Measurements from ENCODE around the gene RFWD3. TPM values are rescaled to one million over a fixed set of nuclear protein-coding genes. Genes with fewer than 3 reads are reported as not detected.
"Not testable (repeated sequence)": the region's sequence is repeated elsewhere in the genome, so short reads cannot be mapped to it uniquely, and the experiment has no call there.

The RFWD3 gene
- total RNA-seq, 1 donor from 2014 or later = 43.8 TPM

DNA sequence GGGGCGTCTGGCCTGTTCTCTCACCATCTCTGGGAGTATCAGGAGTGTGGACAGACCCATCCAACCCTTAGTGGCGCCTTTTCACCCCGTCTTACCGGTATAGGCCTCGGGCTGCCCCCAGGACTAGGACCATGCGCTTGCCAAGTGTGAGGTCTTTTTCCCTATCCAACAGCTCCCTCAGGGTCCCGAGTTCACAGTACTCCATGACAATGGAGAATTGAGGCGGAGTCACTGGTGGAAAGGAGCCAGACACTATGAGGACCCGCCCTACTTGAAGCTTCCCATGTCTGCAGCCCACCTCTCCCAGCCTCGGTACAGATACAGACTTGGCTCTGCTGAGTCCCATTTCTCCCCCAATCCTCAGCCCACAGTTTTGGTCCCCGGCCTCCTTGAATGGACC, 15.9 kb upstream of the RFWD3 start:
- Mint-ChIP-seq H3K36me3 (ENCODE audit: low read depth, unreplicated experiment) (peaks cover 12% of the 10 kb centered on the region), H3K27ac (ENCODE audit: unreplicated experiment) (no peak overlapping the region), H3K4me1 (ENCODE audit: unreplicated experiment) (no peaks in the 10 kb centered on the region), H3K9me3 (ENCODE audit: unreplicated experiment) (no peaks in the 10 kb centered on the region), H3K4me3 (ENCODE audit: unreplicated experiment) (no peak overlapping the region), H3K27me3 (ENCODE audit: unreplicated experiment) (no peaks in the 10 kb centered on the region)
- DNase-seq (ENCODE audit: low spot score) = no peak
- TF ChIP-seq, protein P1, sequence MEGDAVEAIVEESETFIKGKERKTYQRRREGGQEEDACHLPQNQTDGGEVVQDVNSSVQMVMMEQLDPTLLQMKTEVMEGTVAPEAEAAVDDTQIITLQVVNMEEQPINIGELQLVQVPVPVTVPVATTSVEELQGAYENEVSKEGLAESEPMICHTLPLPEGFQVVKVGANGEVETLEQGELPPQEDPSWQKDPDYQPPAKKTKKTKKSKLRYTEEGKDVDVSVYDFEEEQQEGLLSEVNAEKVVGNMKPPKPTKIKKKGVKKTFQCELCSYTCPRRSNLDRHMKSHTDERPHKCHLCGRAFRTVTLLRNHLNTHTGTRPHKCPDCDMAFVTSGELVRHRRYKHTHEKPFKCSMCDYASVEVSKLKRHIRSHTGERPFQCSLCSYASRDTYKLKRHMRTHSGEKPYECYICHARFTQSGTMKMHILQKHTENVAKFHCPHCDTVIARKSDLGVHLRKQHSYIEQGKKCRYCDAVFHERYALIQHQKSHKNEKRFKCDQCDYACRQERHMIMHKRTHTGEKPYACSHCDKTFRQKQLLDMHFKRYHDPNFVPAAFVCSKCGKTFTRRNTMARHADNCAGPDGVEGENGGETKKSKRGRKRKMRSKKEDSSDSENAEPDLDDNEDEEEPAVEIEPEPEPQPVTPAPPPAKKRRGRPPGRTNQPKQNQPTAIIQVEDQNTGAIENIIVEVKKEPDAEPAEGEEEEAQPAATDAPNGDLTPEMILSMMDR (IDR thresholded peaks at IDR 0.05; ENCODE audit: unreplicated experiment) = no peak

DNA sequence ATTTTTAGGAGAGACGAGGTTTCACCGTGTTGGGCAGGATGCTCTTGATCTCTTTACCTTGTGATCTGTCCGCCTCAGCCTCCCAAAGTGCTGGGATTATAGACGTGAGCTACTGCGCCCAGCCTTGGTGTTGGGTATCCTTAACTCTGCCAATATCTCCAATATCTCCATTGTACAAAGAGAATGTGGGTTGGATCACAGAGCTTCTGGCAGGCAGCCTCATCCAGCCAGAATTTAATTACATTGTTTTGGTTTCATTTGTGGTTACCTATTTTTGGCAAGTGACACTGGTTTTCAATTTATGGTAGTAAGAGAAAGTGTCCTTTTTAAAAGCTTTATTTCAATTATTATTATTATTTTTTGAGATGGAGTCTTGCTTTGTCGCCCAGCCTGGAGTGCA, 14.0 kb upstream of the RFWD3 start:
- no peak for DNase-seq (ENCODE audit: low spot score)
- H3K4me1 Mint-ChIP-seq (ENCODE audit: unreplicated experiment) = peaks cover 2% of the 10 kb centered on the region
- peaks cover 14% of the 10 kb centered on the region for H3K36me3 Mint-ChIP-seq (ENCODE audit: low read depth, unreplicated experiment)
- H3K27me3 Mint-ChIP-seq (ENCODE audit: unreplicated experiment) = no peaks in the 10 kb centered on the region
- H3K4me3 Mint-ChIP-seq (ENCODE audit: unreplicated experiment) = no peak overlapping the region
- TF ChIP-seq, protein P1 (IDR thresholded peaks at IDR 0.05; ENCODE audit: unreplicated experiment) = no peak
- no peaks in the 10 kb centered on the region for H3K9me3 Mint-ChIP-seq (ENCODE audit: unreplicated experiment)
- H3K27ac Mint-ChIP-seq (ENCODE audit: unreplicated experiment) = no peak overlapping the region

DNA sequence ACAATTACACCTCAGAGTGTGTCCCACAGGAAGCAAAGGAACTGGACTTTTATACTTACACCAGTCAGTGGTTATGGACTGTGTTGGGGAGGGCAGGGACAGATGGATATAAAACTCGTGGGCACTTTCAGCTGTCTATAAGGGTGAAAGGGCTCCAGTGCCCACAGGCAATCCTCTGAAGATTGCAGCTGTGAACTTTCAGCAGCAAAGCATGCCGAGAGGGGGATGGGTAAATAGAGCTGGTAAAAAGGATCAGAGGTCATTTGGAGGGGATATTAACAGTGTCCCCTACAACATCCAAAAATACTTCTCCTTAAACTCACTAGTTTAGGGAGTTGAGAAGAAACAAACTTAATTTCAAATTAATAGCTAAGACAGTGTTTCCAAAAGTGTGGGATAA, 13.3 kb upstream of the RFWD3 start:
- Mint-ChIP-seq H3K36me3 (ENCODE audit: low read depth, unreplicated experiment) (peaks cover 11% of the 10 kb centered on the region), H3K27ac (ENCODE audit: unreplicated experiment) (no peak overlapping the region), H3K9me3 (ENCODE audit: unreplicated experiment) (no peaks in the 10 kb centered on the region), H3K4me3 (ENCODE audit: unreplicated experiment) (no peak overlapping the region), H3K27me3 (ENCODE audit: unreplicated experiment) (no peaks in the 10 kb centered on the region), H3K4me1 (ENCODE audit: unreplicated experiment) (peaks cover 3% of the 10 kb centered on the region)
- no peak for DNase-seq (ENCODE audit: low spot score)
- TF ChIP-seq, protein P1 (IDR thresholded peaks at IDR 0.05; ENCODE audit: unreplicated experiment) = no peak

DNA sequence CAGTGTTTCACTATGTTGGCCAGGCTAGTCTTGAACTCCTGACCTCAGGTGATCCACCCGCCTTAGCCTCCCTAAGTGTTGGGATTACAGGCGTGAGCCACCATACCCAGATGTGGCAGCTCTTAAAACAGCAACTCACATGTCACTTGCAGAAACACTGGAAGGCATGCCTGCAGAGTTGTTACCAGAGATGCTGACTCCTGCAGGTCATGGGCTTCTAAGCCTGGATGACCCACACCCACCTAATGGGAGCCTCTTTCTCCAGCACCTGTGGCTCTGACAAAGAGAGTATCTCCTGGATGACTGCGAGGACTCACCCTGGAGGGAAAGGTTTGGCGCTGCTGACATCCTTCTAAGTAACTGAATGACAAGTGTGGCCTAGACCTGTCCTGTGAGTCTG, 11.2 kb upstream of the RFWD3 start:
- TF ChIP-seq, protein P1 (IDR thresholded peaks at IDR 0.05; ENCODE audit: unreplicated experiment) = no peak
- H3K4me1 Mint-ChIP-seq (ENCODE audit: unreplicated experiment) = peaks cover 14% of the 10 kb centered on the region
- no peak overlapping the region for H3K27ac Mint-ChIP-seq (ENCODE audit: unreplicated experiment)
- no peaks in the 10 kb centered on the region for H3K27me3 Mint-ChIP-seq (ENCODE audit: unreplicated experiment)
- no peak overlapping the region for H3K4me3 Mint-ChIP-seq (ENCODE audit: unreplicated experiment)
- H3K36me3 Mint-ChIP-seq (ENCODE audit: low read depth, unreplicated experiment) = peaks cover 15% of the 10 kb centered on the region
- H3K9me3 Mint-ChIP-seq (ENCODE audit: unreplicated experiment) = no peaks in the 10 kb centered on the region
- DNase-seq (ENCODE audit: low spot score) = no peak

DNA sequence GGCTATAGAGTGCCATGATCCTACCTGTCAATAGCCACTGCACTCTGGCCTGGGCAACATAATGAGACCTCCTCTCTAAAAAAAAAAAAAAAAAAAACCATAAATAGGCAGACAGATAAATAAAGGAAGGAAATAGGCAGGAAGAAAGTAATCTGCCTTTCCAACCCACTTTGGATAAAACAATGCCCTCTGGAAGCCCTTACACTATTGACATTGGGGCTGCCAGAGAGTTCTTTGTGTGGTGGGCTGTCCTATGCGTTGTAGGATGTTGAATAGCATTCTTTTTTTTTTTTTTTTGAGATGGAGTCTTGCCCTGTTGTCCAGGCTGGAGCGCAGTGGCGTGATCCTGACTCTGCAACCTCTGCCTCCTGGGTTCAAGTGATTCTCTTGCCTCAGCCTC, 7.2 kb upstream of the RFWD3 start:
- no peak for DNase-seq (ENCODE audit: low spot score)
- no peaks in the 10 kb centered on the region for H3K9me3 Mint-ChIP-seq (ENCODE audit: unreplicated experiment)
- H3K4me1 Mint-ChIP-seq (ENCODE audit: unreplicated experiment) = peaks cover 17% of the 10 kb centered on the region
- peak overlapping the region; percentile 69 for H3K4me3 Mint-ChIP-seq (ENCODE audit: unreplicated experiment)
- no peak overlapping the region for H3K27ac Mint-ChIP-seq (ENCODE audit: unreplicated experiment)
- TF ChIP-seq, protein P1 (IDR thresholded peaks at IDR 0.05; ENCODE audit: unreplicated experiment) = no peak
- peaks cover 17% of the 10 kb centered on the region for H3K36me3 Mint-ChIP-seq (ENCODE audit: low read depth, unreplicated experiment)
- H3K27me3 Mint-ChIP-seq (ENCODE audit: unreplicated experiment) = no peaks in the 10 kb centered on the region

DNA sequence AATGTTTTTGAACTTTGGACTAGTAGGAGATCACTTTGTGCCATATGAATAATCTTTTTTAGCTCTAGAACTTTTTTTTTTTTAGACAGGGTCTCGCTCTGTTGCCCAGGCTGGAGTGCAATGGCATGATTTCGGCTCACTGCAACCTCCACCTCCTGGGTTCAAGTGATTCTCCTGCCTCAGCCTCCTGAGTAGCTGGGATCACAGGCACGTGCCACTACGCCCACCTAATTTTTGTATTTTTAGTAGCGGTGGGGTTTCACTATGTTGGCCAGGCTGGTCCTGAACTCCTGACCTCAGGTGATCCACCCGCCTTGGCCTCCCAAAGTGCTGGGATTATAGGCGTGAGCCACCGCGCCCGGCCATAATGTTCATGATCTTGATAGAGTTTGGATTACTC, 2.2 kb upstream of the RFWD3 start:
- not testable (repeated sequence) for DNase-seq (ENCODE audit: low spot score); H3K27ac Mint-ChIP-seq (ENCODE audit: unreplicated experiment); H3K4me3 Mint-ChIP-seq (ENCODE audit: unreplicated experiment); H3K9me3 Mint-ChIP-seq (ENCODE audit: unreplicated experiment); H3K27me3 Mint-ChIP-seq (ENCODE audit: unreplicated experiment)
- Mint-ChIP-seq H3K4me1 (ENCODE audit: unreplicated experiment) (peaks cover 24% of the 10 kb centered on the region), H3K36me3 (ENCODE audit: low read depth, unreplicated experiment) (peaks cover 10% of the 10 kb centered on the region)
